ENCODE measurements around the gene FRK.

FRK gene

GRCh38 chr6:115909923-115910546 lies 150.7 kb downstream of the FRK start:
- Histone ChIP-seq H3K79me2 (ENCODE audit: insufficient read depth, low read length) (no peaks in the 10 kb centered on the region), H3K9me2 (replicated peaks; ENCODE audit: low read depth, low read length) (no peaks in the 10 kb centered on the region), H3K36me3 (ENCODE audit: insufficient read depth, low read length) (no peaks in the 10 kb centered on the region), H3K4me1 (ENCODE audit: insufficient read depth, low read length, poor library complexity, severe bottlenecking) (no peaks in the 10 kb centered on the region), H3F3A (ENCODE audit: low read depth) (no peaks in the 10 kb centered on the region), H3K4me2 (ENCODE audit: low read depth, low read length, poor library complexity, severe bottlenecking) (no peak overlapping the region), H3K9me3 (ENCODE audit: insufficient read depth, low read depth, low read length) (no peaks in the 10 kb centered on the region), H3K9ac (ENCODE audit: low read depth, low read length, poor library complexity, severe bottlenecking) (no peak overlapping the region), H3K27me3 (ENCODE audit: insufficient read depth, low read length, poor library complexity, severe bottlenecking) (no peaks in the 10 kb centered on the region), H2AFZ (ENCODE audit: low read length) (no peak overlapping the region), H3K4me3 (ENCODE audit: low read length, poor library complexity, severe bottlenecking) (no peak overlapping the region), H4K20me1 (ENCODE audit: insufficient read depth, low read length, poor library complexity, severe bottlenecking) (no peaks in the 10 kb centered on the region)
- TF ChIP-seq EZH2phosphoT487 (IDR thresholded peaks at IDR 0.05; ENCODE audit: borderline replicate concordance), result no peak
- TF ChIP-seq, protein P1, sequence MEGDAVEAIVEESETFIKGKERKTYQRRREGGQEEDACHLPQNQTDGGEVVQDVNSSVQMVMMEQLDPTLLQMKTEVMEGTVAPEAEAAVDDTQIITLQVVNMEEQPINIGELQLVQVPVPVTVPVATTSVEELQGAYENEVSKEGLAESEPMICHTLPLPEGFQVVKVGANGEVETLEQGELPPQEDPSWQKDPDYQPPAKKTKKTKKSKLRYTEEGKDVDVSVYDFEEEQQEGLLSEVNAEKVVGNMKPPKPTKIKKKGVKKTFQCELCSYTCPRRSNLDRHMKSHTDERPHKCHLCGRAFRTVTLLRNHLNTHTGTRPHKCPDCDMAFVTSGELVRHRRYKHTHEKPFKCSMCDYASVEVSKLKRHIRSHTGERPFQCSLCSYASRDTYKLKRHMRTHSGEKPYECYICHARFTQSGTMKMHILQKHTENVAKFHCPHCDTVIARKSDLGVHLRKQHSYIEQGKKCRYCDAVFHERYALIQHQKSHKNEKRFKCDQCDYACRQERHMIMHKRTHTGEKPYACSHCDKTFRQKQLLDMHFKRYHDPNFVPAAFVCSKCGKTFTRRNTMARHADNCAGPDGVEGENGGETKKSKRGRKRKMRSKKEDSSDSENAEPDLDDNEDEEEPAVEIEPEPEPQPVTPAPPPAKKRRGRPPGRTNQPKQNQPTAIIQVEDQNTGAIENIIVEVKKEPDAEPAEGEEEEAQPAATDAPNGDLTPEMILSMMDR (conservative IDR thresholded peaks at IDR 0.05; ENCODE audit: low read length), result no peak

DNA sequence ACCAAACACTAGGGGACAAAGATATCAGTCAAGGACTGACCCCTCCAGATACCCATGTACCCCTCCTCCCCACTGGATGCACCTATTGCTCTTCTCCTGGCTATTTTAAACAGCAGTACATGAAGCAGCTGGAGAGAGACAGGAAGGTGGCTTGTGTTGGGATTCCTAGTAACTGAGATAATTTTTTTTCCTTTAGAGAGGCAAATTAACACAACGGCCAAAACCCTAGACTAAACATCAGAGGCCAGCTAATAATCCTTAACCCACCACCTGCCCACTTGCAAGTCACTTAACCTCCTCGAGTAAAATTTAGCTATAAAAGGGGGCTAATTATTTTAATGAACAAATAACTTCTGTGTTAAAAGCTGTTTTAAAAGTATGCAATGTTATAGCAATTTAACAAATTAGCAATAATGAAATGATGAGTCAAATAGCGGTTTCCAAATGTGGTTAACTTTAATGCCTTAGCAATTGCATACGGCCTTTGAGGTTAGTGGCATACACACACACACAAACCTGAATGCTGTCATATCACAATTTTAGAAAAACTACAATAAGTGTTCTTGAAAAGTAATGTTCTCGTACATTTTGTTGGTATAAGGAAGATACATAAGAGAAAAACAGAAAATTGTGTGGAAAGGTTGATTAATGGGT lies 151.7 kb downstream of the FRK start:
- H3K9me2 ChIP-seq (replicated peaks; ENCODE audit: low read depth, low read length), result no peaks in the 10 kb centered on the region
- H2AFZ ChIP-seq (ENCODE audit: low read length), result no peak overlapping the region
- H4K20me1 ChIP-seq (ENCODE audit: insufficient read depth, low read length, poor library complexity, severe bottlenecking), result no peaks in the 10 kb centered on the region
- H3K4me1 ChIP-seq (ENCODE audit: insufficient read depth, low read length, poor library complexity, severe bottlenecking), result no peaks in the 10 kb centered on the region
- no peaks in the 10 kb centered on the region for H3F3A ChIP-seq (ENCODE audit: low read depth)
- TF ChIP-seq EZH2phosphoT487 (IDR thresholded peaks at IDR 0.05; ENCODE audit: borderline replicate concordance), result no peak
- TF ChIP-seq, protein P1 (conservative IDR thresholded peaks at IDR 0.05; ENCODE audit: low read length), result no peak
- H3K36me3 ChIP-seq (ENCODE audit: insufficient read depth, low read length), result no peaks in the 10 kb centered on the region
- H3K79me2 ChIP-seq (ENCODE audit: insufficient read depth, low read length), result no peaks in the 10 kb centered on the region
- no peak overlapping the region for H3K4me3 ChIP-seq (ENCODE audit: low read length, poor library complexity, severe bottlenecking)
- H3K27me3 ChIP-seq (ENCODE audit: insufficient read depth, low read length, poor library complexity, severe bottlenecking), result no peaks in the 10 kb centered on the region
- H3K9ac ChIP-seq (ENCODE audit: low read depth, low read length, poor library complexity, severe bottlenecking), result no peak overlapping the region
- H3K9me3 ChIP-seq (ENCODE audit: insufficient read depth, low read depth, low read length), result no peaks in the 10 kb centered on the region
- H3K4me2 ChIP-seq (ENCODE audit: low read depth, low read length, poor library complexity, severe bottlenecking), result no peak overlapping the region

DNA sequence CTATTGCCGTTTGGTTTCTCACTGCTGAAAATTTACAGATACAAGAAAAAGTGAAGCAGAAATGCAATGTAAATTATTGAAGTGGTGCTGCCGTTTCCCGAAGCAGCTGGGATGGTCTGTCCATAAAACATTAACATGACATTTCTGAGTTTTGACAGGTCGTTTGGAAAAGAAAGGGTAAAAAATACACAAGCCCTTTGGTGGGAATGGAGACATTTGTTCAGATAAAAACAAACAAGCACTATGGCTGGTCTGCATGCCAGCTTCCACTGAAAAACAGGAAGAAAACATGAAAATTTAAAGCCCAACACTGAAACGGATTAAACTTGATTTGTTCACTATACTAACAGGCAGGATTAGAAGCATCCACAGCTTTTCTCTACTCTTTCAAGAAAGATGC lies 155.2 kb downstream of the FRK start:
- H3K4me3 ChIP-seq (ENCODE audit: low read length, poor library complexity, severe bottlenecking), result no peak overlapping the region
- H3K79me2 ChIP-seq (ENCODE audit: insufficient read depth, low read length), result no peaks in the 10 kb centered on the region
- H3K4me2 ChIP-seq (ENCODE audit: low read depth, low read length, poor library complexity, severe bottlenecking), result no peak overlapping the region
- TF ChIP-seq, protein P1 (conservative IDR thresholded peaks at IDR 0.05; ENCODE audit: low read length), result no peak
- no peak for TF ChIP-seq EZH2phosphoT487 (IDR thresholded peaks at IDR 0.05; ENCODE audit: borderline replicate concordance)
- no peak overlapping the region for H3K9ac ChIP-seq (ENCODE audit: low read depth, low read length, poor library complexity, severe bottlenecking)
- H3K27me3 ChIP-seq (ENCODE audit: insufficient read depth, low read length, poor library complexity, severe bottlenecking), result no peaks in the 10 kb centered on the region
- no peak overlapping the region for H2AFZ ChIP-seq (ENCODE audit: low read length)
- no peaks in the 10 kb centered on the region for H3K36me3 ChIP-seq (ENCODE audit: insufficient read depth, low read length)
- no peaks in the 10 kb centered on the region for H4K20me1 ChIP-seq (ENCODE audit: insufficient read depth, low read length, poor library complexity, severe bottlenecking)
- no peaks in the 10 kb centered on the region for H3F3A ChIP-seq (ENCODE audit: low read depth)
- H3K4me1 ChIP-seq (ENCODE audit: insufficient read depth, low read length, poor library complexity, severe bottlenecking), result no peaks in the 10 kb centered on the region
- H3K9me3 ChIP-seq (ENCODE audit: insufficient read depth, low read depth, low read length), result no peaks in the 10 kb centered on the region
- H3K9me2 ChIP-seq (replicated peaks; ENCODE audit: low read depth, low read length), result no peaks in the 10 kb centered on the region

Data from Loucy (cell line).